GM04504 (cell line): ENCODE measurements around the gene GDF7.

ENCODE experiments used
- DNase-seq: peaks from one replicate; pipeline ENCODE4 v3.0.0-alpha.2; 2012; ENCODE audit warnings: low read depth

The GDF7 gene

GRCh38 chr2:20629181-20629580 is 37.8 kb upstream of the GDF7 start:
- DNase-seq, result no peak

DNA sequence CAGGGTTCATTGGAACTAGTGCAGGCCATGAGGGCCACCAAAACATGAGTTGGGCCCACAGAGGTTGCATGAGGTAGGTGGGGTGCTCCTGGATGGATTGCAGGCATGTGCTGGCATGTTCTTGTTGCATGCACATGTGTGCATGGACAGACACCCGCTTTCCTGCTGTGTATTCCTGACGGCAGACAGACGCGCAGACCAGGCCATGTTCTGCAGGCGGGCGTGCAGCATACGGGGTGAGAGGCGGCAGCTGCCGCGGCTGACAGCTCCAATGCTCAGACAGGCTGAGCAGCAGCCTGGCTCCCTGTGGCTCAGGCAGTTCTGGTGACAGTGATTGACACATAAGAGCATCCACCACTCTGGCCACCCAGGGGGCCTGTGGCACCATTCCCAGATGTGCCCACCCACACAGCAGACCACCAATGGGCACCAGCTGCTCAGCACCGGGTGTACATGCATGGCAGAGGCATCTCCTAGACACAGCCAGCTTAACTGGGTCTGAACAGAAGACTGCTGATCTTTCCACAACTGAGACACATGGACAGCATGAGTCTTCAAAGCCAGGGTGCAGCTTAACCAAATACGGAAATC is 37.3 kb upstream of the GDF7 start:
- no peak for DNase-seq

DNA sequence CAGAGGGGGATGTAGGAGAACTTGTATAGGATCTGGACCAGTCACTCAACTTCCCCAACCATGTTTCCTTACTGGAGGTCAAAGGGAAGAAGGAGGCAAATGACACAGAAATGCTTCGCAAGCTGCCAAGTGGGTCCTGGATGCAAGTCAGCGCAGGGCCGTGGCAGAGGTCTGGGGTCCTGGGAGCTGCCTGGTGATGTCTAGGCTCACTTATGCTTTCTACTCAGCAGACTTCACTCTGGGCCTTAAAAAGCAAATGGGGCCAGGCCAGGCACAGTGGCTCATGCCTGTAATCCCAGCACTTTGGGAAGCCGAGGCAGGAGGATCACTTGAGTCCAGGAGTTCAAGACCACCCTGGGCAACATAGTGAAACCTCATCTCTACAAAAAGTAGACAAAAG is 36.0 kb upstream of the GDF7 start:
- no peak for DNase-seq

GRCh38 chr2:20631617-20632307 is 35.2 kb upstream of the GDF7 start:
- DNase-seq, result no peak

GRCh38 chr2:20632446-20632990 is 34.4 kb upstream of the GDF7 start:
- DNase-seq, result no peak

DNA sequence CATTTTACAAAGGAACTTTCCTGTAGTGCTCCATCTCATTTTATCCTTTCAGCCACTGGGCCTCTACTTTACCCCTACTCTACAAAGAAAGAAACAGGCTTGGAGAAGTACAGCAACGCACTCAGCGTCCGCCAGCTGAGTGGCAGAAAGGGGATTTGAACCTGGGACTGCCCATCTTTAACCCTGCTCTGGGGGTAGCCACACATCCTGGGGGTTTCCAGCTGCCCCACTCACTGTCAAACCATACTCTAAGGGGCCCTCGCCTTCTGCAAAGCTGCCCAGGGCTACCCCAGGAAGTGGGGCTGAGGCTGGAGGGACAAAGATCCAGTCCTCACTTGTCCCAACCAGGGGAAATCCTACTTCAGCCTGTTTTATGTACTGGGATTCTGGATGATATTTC is 33.9 kb upstream of the GDF7 start:
- DNase-seq, result no peak

GRCh38 chr2:20633794-20634506 is 33.0 kb upstream of the GDF7 start:
- no peak for DNase-seq

DNA sequence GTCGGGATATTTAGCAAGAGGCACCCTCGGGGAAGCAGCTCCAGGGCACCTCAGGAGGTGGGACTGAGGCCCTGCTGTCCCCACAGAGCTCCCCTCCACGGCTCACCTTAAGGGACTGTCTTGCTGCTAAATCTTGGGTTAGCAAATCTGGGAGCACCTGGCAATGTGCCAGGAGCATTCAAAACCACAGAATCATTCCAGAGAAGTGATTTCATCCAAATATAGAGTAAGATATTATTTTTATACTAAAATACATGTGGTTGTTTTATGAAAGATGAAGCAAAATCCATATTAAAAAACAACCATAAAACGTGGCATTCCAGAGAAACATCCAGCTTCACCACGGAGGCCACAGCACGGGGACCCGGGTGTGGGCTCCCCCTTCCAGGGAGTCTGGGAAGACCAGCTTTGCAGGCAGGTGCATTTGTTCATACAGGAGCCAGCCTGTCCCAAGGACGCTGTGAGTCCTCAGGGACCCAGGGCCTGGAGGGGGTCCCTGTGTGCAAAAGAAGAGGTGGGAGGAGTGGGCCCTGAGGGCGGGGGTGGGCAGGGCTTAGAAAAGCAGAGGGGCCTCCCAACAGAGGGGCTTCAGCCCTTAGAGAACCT is 32.3 kb upstream of the GDF7 start:
- no peak for DNase-seq

GRCh38 chr2:20635113-20635510 is 31.8 kb upstream of the GDF7 start:
- DNase-seq, result no peak

GRCh38 chr2:20635675-20636584 is 31.0 kb upstream of the GDF7 start:
- peak; percentile 65 for DNase-seq

DNA sequence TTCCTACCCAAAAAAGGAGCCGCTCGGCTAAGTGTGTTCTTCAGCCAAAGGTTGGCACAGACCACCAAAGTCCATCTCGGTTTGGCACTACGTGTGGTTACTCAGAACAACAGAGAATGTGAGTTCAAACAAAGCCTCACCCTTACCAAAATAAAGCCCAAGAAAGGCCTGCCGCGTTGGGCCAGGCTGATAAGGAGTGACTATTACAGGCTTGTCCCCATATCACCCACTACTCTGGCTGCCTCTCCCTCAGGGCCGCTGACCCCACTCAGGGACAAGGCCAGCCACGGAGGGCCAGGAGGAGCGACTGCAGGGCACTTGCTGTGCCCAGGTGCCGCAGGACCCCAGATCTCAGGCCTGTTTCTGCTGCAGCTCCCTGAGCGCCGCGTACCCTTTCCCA is 29.8 kb upstream of the GDF7 start:
- no peak for DNase-seq

- DNase-seq, result no peak
Measured at GRCh38 chr2:20638014-20638413, 28.9 kb upstream of the GDF7 start.

DNA sequence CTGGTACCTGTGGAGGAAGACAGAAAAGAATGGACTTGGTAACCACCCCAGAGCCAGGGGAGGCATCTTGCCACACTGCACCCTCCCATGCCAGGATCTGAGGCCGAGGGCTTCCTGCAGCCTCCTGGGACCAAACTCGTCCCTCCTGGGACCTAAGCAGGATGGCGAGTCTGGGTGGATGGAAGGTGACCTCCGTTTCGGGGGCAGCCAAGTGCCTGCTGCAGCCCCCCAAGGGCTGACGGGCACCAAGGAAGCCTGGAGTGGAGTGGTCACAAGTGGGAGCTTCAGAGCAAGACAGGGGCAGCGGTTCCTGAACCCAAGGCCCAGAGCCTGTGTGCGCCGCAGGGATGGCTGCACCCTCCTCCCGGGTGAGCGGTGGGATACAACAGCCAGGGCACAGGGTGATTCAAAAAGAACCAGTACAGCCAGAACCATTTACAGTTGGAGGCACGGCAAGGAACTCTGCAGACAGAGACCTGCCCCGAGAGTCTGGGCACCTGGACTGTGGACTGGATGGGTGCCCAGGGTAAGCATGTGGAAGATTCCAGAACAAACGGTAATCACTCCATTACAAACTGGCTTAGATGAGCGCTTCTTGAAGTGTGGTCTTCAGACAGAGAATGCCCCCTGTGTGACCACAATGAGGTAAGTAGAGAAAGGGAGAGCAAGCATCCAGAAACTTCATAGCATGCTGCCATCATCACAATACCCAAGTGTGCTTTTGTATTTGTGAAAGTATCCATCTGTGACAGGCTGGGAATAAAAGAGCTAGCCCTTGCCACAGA is 28.1 kb upstream of the GDF7 start:
- DNase-seq, result no peak

DNA sequence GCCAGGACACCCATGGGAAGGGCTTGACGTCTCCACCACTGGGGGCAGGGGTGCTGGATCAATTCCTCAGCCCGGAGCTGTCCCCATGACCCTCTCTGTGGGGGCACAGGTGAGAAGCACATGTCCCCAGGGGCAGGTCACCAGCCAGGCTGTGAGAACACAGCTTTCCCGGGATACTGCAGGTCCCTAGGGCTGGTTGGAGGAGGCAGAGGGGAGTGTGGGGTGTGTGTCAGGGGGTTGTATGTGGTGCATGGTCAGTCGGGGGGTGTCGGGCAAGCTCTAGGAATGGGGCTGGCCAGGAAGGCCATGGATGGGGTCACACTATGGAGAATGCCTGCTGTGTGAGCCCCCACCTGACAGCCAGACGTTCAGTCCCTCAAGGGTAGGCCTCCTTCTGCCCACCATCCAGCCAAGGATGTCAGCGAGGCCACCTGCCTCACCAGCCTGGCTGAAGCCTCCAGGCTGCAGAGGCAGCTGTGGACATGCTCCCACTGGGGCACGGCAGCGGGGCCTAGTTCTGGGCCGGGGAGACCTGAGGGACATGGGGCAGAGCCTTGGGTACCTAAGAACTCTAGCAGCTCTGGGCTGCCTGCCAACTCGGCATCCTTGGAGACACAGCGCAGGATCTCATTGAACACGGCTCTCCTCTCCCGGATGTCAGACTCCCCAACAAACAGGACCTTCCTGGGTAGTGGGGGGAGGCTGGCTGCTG is 26.4 kb upstream of the GDF7 start:
- DNase-seq, result no peak

- DNase-seq, result no peak
Measured at GRCh38 chr2:20641123-20641985, 25.6 kb upstream of the GDF7 start.

- peak; percentile 19 for DNase-seq
Measured at GRCh38 chr2:20642055-20642971, 24.6 kb upstream of the GDF7 start.

DNA sequence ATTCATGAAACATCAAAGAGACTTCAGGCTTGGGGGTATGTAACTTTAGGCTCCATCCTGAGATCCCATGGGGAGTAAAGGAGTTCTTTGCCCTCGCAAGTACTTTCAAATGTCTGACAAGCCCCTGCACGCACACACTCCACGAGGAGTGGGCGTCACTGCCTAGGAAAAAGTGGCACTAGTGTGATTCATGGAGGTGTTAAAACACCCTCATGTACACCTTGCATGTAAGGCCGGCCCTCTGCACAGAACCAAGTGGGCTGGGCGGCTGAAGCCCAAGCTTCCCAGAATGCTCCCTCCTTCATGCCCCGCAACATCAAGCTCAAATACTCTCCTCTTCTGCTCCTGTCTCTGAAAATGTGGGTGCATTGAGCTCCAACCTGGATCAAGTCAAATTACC is 23.9 kb upstream of the GDF7 start:
- no peak for DNase-seq

DNA sequence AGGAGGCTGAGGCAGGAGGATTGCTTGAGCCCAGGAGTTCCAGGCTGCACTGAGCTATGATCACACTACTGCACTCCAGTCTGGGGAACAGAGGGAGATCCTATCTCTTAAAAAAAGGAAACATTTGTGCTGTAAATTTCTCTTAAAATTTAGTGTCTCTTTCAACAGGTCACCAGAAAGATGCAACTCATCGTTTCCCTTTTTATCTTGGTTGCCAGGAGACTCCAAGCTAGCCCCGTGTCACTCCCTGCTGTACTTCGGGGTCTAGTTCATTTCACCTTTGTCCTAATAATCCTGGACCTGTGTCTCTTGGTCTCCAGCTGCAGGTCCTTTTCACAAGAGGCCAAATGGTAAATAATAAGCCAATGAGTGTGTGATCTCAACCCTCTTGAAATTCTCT is 23.1 kb upstream of the GDF7 start:
- no peak for DNase-seq
